GM12878 (cell line): ENCODE data around the gene TBC1D5. TPM values are rescaled to one million over a fixed set of nuclear protein-coding genes. Genes with fewer than 3 reads are reported as not detected.

Source experiments
- ATAC-seq: fragments of 200-7000 bp; cut with Tn5 transposase; 3 replicates; pipeline ENCODE4 v1.9.1; 2020; ENCODE audit warnings: mild to moderate bottlenecking, moderate library complexity
- BruUV-seq: library from RNA; stranded (reverse); fragments of 400-500 nt; replicated peaks from 2 replicates; lab custom pipeline; 2021; lab: Mats Ljungman, UMichigan
- CTCF ChIA-PET: fragments of 300-600 bp; sonication (Branson Sonifier 250); formaldehyde crosslinking; extraction: SDS; loops from one replicate; lab custom pipeline; 2021; ENCODE audit warnings: inconsistent platforms; lab: Yijun Ruan, JAX
- POLR2A ChIA-PET: fragments of 350-600 bp; formaldehyde crosslinking; extraction: SDS; loops from one replicate; lab custom pipeline; 2021; ENCODE audit warnings: inconsistent platforms; lab: Charles Lee
- RAD21 ChIA-PET: fragments of 300-600 bp; sonication (Branson Sonifier 250); formaldehyde crosslinking; loops from one replicate; lab custom pipeline; 2023; ENCODE audit warnings: antibody characterized with exemption; ENCODE audit not compliant: unreplicated experiment; lab: Charles Lee
- SMC1A ChIA-PET: fragments of 300-600 bp; sonication (Branson Sonifier 250); formaldehyde crosslinking; loops from one replicate; lab custom pipeline; 2023; ENCODE audit not compliant: unreplicated experiment, uncharacterized antibody; lab: Charles Lee
- DNase-seq: peaks from one replicate; pipeline ENCODE4 v3.0.0-alpha.2; 2011; ENCODE audit warnings: low read depth, low spot score
- FAIRE-seq: peaks from 3 replicates; lab custom pipeline; 2011; peaks lifted over from hg19 to GRCh38; lab: Jason Lieb, UNC
- H2AFZ ChIP-seq: 2 replicates; pipeline ENCODE4 v1.6.0; 2011; ENCODE audit warnings: low read depth, low read length, control low read depth; ENCODE audit not compliant: control insufficient read depth
- H3K27ac ChIP-seq: 2 replicates; pipeline ENCODE4 v1.5.1; 2011; ENCODE audit warnings: control low read depth; ENCODE audit not compliant: control insufficient read depth, insufficient read depth
- H3K27me3 ChIP-seq, 2 experiments: replicated peaks in 1 of 2; 2 replicates each; pipeline versions ENCODE4 v1.6.0 to v1.6.1; 2011; ENCODE audit warnings: low read length in 1 of 2; ENCODE audit not compliant: control insufficient read depth in 2 of 2, insufficient read depth in 2 of 2
- H3K36me3 ChIP-seq, 2 experiments: 2 replicates each; pipeline ENCODE4 v1.5.1; 2011; ENCODE audit warnings: low read length in 1 of 2; ENCODE audit not compliant: control insufficient read depth in 2 of 2, insufficient read depth in 2 of 2
- H3K4me1 ChIP-seq: 2 replicates; pipeline ENCODE4 v1.6.1; 2011; ENCODE audit warnings: mild to moderate bottlenecking, low read length, moderate library complexity, mixed read lengths; ENCODE audit not compliant: control insufficient read depth, insufficient read depth
- H3K4me2 ChIP-seq: 2 replicates; pipeline ENCODE4 v1.6.0; 2011; ENCODE audit warnings: control low read depth; ENCODE audit not compliant: control insufficient read depth, insufficient read depth
- H3K4me3 ChIP-seq: fragments of 200-600 bp; sonication (generic); 2 replicates; pipeline ENCODE4 v1.5.1; 2016
- H3K79me2 ChIP-seq: 2 replicates; pipeline ENCODE4 v1.6.0; 2011; ENCODE audit warnings: low read length; ENCODE audit not compliant: control insufficient read depth, insufficient read depth
- H3K9ac ChIP-seq: 2 replicates; pipeline ENCODE4 v1.8.0; 2011; ENCODE audit warnings: low read length, control low read depth, mixed read lengths; ENCODE audit not compliant: control insufficient read depth, insufficient read depth
- H3K9me3 ChIP-seq: replicated peaks from 3 replicates; pipeline ENCODE4 v1.5.1; 2011; ENCODE audit warnings: mild to moderate bottlenecking, low read length; ENCODE audit not compliant: control insufficient read depth, insufficient read depth
- H4K20me1 ChIP-seq: 2 replicates; pipeline ENCODE4 v1.6.0; 2011; ENCODE audit not compliant: control insufficient read depth, insufficient read depth
- BCLAF1 ChIP-seq: fragments of 450-650 bp; IDR thresholded peaks from 2 replicates; pipeline ENCODE4 v1.6.1; 2017; ENCODE audit warnings: antibody characterized with exemption, mild to moderate bottlenecking, moderate library complexity
- CBX5 ChIP-seq: sonication (generic); IDR thresholded peaks from 2 replicates; pipeline ENCODE4 v1.6.1; 2016; ENCODE audit warnings: low read depth, moderate library complexity, mild to moderate bottlenecking, inconsistent platforms
- E2F8 ChIP-seq: fragments of 450-650 bp; IDR thresholded peaks from 2 replicates; pipeline ENCODE4 v1.6.1; 2018; ENCODE audit warnings: mild to moderate bottlenecking, low read depth, moderate library complexity; ENCODE audit not compliant: partially characterized antibody
- EED ChIP-seq: sonication (generic); IDR thresholded peaks from 2 replicates; pipeline ENCODE4 v1.6.1; 2016; ENCODE audit warnings: antibody characterized with exemption, low read depth
- EGR1 ChIP-seq, 2 experiments: IDR thresholded peaks; 1 replicate in 1 of 2; 2 replicates in 1 of 2; pipeline ENCODE4 v1.6.1; 2011 to 2012; ENCODE audit warnings: low read depth in 2 of 2, low read length in 2 of 2, borderline replicate concordance in 1 of 2, mild to moderate bottlenecking in 1 of 2, moderate library complexity in 1 of 2
- MEF2B ChIP-seq: fragments of 450-650 bp; IDR thresholded peaks from 2 replicates; pipeline ENCODE4 v1.6.1; 2018; ENCODE audit warnings: mild to moderate bottlenecking, moderate library complexity; ENCODE audit not compliant: partially characterized antibody, poor library complexity, severe bottlenecking
- NR2F1 ChIP-seq: fragments of 450-650 bp; conservative IDR thresholded peaks from 2 replicates; pipeline ENCODE4 v1.6.1; 2017; ENCODE audit warnings: mild to moderate bottlenecking
- RCOR1 ChIP-seq: conservative IDR thresholded peaks from 2 replicates; pipeline ENCODE4 v1.6.1; 2012; ENCODE audit warnings: low read depth, low read length, improper control_type of control experiment
- SIN3A ChIP-seq: IDR thresholded peaks from 2 replicates; pipeline ENCODE4 v1.6.1; 2012; ENCODE audit warnings: low read depth, low read length, improper control_type of control experiment
- ZNF384 ChIP-seq: IDR thresholded peaks from 2 replicates; pipeline ENCODE4 v1.6.1; 2012; ENCODE audit warnings: low read depth, mild to moderate bottlenecking, low read length, improper control_type of control experiment, borderline replicate concordance
- ZNF687 ChIP-seq: fragments of 450-650 bp; IDR thresholded peaks from 2 replicates; pipeline ENCODE4 v1.6.1; 2017; ENCODE audit warnings: mild to moderate bottlenecking, moderate library complexity
- ZZZ3 ChIP-seq: IDR thresholded peaks from 2 replicates; pipeline ENCODE4 v1.6.1; 2011; ENCODE audit warnings: low read depth; ENCODE audit not compliant: control insufficient read depth, insufficient read length
- WGBS: methylation state at CpG from one replicate; pipeline ENCODE4 v1.1.6; 2016; ENCODE audit warnings: low lambda C conversion rate; ENCODE audit not compliant: insufficient replicate concordance, insufficient coverage; ENCODE audit errors: missing lambda C conversion rate; 5-methylcytosine and 5-hydroxymethylcytosine counted together
- in situ Hi-C: fragments of 300-500 bp; cut with MboI; formaldehyde crosslinking; loops from 9 replicates; pipeline ENCODE4 v1.14.3; 2018; ENCODE audit warnings: mixed read lengths
- intact Hi-C: fragments of 100-400 bp; cut with micrococcal nuclease; formaldehyde crosslinking; loops from one replicate; pipeline ENCODE4 v1.14.2; 2022; ENCODE audit not compliant: unreplicated experiment
- polyA plus RNA-seq, 11 experiments: library from polyadenylated mRNA; depleted of rRNA in 4 of 11; unstranded in 6 of 11; stranded (reverse) in 5 of 11; fragments of >200 nt; fragmentation: Nextera tagmentation in 4 of 11; fragmentation: Illumina TruSeq in 1 of 11; extraction: Ambion mirVana in 4 of 11; extraction: Trizol in 1 of 11; gene quantifications; 1 replicate in 1 of 11; 2 replicates in 10 of 11; pipeline versions ENCODE4 v1.2.1 to v1.2.3, GENCODE V29; 2011 to 2016; ENCODE audit warnings: inconsistent platforms in 2 of 11, missing spikeins in 2 of 11, low read depth in 1 of 11
- total RNA-seq, 4 experiments: library from RNA; depleted of rRNA in 3 of 4; stranded (reverse); fragments of >200 nt in 3 of 4; fragmentation: Illumina TruSeq in 1 of 4; extraction: Trizol in 1 of 4; gene quantifications; 2 replicates each; pipeline versions ENCODE4 v1.2.1 to v1.2.3, GENCODE V29; 2013 to 2021

The TBC1D5 gene
- total and polyA plus RNA-seq, 10 of the 15 experiments (the other 5 are each of a cell fraction or from before 2014, with no cell fraction given), result 5.5 to 61.0 (median 43.8) TPM

GRCh38 chr3:17585394-17586325 is 156.8 kb downstream of the TBC1D5 start:
- FAIRE-seq, result peak; percentile 44
- no peak for DNase-seq
- ChIA-PET RAD21 (interaction anchor here (0.5 kb wide), 1 partner anchor 705 kb away, joined by 5 read pairs; no protein-coding TSS in a partner anchor), CTCF (interaction anchor here (0.8 to 1.4 kb wide), 3 partner anchors 21 to 81 kb away, joined by 3 read pairs; no protein-coding TSS in a partner anchor), POLR2A (no interaction called here), SMC1A (interaction anchor here (1.1 kb wide), 1 partner anchor 149 kb away, joined by 3 read pairs; no protein-coding TSS in a partner anchor)
- Histone ChIP-seq H3K9ac (no peak overlapping the region), H3K4me2 (peak overlapping the region; percentile 26), H4K20me1 (no peaks in the 10 kb centered on the region), H3K4me3 (no peak overlapping the region; the same call in 1 of the 2 replicates), H3K36me3 (peaks cover 0 to 1% of the 10 kb centered on the region in 2 experiments; a peak in 1 of 4 replicates), H3K79me2 (no peaks in the 10 kb centered on the region), H3K27me3 (no peaks in the 10 kb centered on the region), H3K27ac (no peak overlapping the region), H3K4me1 (peaks cover 5% of the 10 kb centered on the region), H3K9me3 (peaks cover 7% of the 10 kb centered on the region), H2AFZ (no peak overlapping the region)
- TF ChIP-seq CBX5 (no peak), BCLAF1 (no peak), SIN3A (no peak), MEF2B (no peak), NR2F1 (no peak), E2F8 (no peak), RCOR1 (no peak), EGR1 (IDR thresholded peaks at IDR 0.05; ENCODE audit: borderline replicate concordance in 1 of 2, low read depth in 2 of 2, low read length in 2 of 2) (no peak), ZNF384 (no peak), ZNF687 (no peak), EED (no peak), ZZZ3 (no peak)
- in situ Hi-C loops (no loop called here), intact Hi-C loops (no loop called here)
- no TSS peak for BruUV-seq
- peak; percentile 63 for ATAC-seq
- 77% methylated on average over 2 of the region's 2 CpGs for WGBS
